HG02885 (cell line): ENCODE measurements around the gene RNF214.

Source experiments
- ATAC-seq: cut with Tn5 transposase; IDR thresholded peaks from one replicate; pipeline ENCODE4 v1.9.1; 2021; ENCODE audit warnings: mild to moderate bottlenecking; ENCODE audit not compliant: unreplicated experiment, poor library complexity

The RNF214 gene

DNA sequence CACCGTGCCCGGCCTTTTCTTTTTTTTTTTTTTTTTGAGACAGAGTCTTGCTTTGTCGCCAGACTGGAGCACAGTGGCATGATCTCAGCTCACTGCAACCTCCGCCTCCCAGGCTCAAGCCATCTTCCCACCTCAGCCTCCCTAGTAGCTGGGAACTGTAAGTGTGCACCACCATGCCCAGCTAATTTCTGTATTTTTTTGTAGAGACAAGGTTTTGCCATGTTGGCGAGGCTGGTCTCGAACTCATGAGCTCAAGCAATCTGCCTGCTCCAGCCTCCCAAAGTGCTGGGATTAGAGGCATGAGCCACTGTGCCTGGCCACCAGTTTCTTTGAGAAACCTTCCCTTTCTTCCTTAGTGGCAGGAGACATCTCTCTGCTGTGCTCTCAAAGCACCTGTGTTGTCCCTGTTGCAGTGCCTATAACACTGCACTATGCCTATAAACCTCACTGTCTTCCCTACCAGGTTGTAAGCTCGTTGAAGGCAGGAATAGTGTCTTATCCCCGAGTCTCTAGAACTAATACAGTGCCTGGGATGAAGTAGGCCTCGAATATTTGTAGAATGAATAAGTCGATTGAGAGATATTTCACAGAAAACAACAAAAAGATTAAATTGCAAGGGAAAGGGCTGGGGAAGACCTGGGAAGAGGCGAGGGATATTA lies 19.6 kb upstream of the RNF214 start:
- ATAC-seq: no peak

DNA sequence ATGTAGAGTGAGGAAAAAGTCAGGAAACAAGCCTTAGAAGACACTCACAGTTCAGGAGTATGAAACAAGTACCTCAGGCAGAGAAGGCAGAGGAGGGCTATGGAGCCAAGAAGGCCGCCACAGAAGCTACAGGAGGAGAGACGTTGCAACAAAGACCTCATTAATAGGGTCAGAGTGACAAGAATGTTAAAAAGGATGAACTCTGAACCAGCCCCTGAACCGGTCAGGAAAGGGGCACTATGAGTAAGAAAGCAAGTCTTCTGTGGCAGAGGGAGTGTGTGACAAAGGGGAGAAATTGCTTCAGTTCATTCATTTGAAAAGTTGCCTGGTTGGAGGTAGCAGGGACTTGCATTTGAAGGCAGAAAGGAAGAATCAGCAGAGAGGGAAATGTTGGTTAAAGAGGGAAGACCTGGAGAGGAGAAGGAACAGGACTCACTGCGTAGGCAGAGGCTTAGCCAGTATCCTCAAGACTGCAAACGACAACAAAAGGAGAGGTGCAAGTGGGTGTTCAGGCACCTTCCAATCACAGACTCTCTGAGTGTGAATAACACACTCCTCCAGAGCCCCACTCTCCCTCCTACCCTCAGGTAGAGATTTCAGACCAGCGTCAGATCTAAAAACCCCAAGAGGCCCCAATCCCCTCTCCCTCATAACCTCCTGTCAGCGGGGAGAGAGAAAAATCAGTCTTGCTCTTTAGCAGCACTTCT lies 17.9 kb upstream of the RNF214 start:
- ATAC-seq: no peak

GRCh38 chr11:117217141-117218084 lies 15.1 kb upstream of the RNF214 start:
- no peak for ATAC-seq

- ATAC-seq: no peak
Observed at GRCh38 chr11:117218133-117218915, 14.1 kb upstream of the RNF214 start.

DNA sequence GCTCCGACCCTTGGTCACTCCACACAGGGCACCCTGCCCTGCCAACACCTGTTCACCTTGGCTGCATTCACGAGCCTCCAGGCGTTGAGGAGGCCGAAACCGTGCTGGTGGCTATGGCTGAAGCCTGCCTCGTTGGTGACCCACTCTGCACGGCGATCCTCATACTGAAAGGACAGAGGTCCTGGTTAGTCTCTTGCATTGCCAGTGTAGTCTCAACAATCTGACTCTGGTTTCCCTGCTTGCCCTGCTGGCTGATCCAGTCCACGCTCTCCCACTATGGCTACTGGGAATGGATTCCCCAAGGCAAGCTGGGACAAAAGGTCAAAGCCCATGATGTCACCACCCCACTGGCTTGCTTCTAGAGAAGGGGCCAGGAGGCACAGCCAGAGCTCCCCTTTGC lies 13.5 kb upstream of the RNF214 start:
- no peak for ATAC-seq

GRCh38 chr11:117219455-117219854 lies 13.0 kb upstream of the RNF214 start:
- ATAC-seq: no peak

DNA sequence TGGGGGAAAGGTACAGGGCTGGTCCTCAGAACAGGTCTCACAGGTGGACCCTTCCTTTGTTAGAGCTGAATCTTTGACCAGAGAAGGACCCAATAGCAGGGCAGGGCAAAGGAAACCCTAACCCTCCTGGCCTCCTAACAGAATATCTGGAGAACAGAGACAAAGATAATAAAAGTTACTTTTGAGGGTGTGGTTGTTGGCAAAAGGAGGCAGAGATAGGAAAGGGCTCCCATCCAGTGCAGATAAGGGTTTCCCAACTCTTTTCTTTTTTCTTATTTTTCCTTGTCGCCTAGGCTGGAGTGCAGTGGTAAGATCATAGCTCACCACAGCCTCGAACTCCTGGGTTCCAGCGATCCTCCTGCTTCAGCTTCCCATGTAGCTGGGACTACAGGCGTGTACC lies 12.5 kb upstream of the RNF214 start:
- no peak for ATAC-seq

DNA sequence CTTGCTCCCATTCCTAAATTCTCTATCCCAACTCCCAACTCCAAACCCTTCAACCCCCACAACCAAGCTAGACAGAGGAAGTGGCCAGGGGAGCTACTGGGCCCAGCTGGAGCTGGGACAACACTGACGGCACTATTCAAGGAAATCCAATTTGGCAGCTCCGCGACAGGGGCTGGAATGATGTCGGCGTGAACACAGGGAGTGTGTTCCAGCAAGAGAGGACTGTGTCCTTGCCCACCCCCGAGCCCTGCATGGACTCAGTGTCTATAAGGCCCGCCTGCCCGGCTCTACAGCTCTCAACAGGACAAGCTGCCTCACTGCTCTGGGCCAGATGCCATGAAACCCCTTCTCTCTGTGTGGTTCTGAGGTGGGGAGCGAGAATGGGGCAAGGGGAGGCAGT lies 11.9 kb upstream of the RNF214 start:
- no peak for ATAC-seq

- ATAC-seq: no peak
Observed at GRCh38 chr11:117220999-117221774, 11.3 kb upstream of the RNF214 start.

GRCh38 chr11:117221775-117222517 lies 10.5 kb upstream of the RNF214 start:
- ATAC-seq: no peak

DNA sequence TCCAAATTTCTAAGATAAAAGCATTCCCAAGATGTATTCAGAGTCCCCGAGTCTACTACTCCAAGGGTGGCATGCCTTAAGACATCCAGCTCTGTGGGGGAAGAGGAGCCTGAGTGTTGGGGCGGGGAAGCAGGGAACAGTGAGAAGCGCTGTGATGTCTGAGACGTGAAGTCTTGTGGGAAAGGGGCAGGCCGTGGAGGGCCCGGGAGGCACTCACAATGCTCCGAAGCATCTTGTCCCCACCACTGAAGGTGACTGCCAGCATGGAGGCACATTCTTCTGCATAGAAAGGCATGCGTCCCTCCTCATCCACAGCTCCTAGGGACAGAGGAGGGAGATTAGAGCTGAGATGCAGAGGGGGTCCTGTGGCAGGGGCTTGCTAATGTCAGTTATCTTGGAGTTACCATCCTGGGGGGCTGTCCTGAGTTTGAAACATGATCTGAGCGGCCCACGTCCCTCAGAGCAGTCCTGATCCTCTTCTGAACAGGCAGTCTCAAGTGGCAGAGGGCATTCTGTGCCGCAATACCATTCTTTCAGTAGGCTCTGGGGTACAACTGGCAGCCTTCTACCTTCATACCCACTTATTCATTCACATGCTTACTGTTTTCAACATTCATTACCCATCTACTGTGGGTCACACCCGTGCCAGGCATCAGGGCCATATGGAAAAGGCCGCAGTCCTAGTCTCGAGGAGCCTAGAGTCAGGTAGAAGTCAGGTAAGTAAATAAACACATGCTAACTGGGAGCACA lies 9.3 kb upstream of the RNF214 start:
- ATAC-seq: no peak

DNA sequence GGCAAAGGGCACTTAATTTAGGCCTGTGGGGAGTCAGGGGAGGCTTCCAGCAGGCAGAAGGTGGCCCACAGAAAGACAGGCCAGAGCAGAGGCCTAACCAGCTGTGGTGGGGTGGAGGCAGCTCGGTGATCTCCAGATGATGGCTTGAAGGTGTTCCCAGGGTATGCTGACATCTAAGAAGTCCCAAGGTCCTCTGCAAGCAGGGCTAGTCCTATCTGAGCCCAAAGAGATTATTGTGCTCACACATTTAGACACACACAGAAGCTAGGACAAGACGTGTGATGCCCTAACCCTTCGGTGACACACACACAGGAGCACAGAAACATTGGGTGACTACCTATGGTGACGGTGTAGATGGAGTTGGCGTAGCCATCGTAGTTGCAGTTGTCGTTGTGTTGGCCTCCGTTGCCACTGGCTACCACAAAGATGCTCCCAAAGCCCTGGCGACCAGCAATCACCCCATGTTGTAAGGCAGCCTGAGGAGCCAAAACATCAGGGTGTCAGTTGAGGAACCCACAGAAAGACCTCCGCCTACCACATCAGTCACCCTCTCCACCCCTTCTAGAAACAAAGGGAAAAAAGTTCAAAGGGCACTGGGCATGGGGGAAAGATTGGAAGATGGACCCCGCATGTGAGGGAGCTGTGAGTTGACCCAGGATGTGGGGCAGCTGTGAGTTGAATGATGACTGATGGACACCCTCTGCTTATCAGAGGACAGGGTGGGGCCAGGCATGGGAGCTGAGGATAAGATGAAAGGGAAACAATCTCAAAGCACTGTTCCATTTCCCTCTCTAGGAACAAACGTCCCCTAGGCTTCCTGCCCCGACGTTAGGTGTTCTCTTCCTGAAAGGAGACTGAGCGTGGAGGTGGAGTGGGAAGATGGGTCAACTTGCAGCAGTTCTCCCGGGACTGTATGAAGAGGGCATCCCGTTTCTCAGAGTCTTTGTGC lies 8.5 kb upstream of the RNF214 start:
- no peak for ATAC-seq

DNA sequence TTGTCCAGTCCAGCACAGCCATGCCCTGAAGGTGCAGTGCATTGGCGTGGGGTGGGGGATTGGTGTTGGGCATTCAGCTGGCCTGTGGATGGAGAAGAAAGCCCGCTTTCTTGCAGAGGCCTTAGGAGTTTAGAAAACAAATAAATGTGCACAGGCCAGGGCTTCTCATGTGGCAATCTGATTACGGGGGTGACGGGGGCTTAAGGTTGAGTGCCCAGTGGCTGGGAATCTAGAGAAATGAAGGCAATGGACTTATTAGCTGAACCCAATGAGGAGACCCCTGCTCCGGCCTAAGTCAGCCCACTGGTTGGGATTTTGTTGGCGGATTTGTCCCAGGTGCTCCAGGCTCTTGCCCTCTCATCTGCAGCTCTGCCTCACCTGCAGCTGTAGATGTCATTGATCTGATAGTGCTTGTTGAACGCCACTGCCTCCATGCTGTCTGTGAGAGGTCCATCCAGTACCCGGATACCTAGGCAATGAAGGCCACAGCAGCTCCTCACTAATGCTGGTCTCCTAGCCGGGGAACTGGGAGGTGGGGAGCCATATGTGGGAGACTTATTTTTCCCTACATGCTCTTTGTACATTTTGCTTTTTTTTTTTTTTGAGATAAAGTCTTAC lies 6.8 kb upstream of the RNF214 start:
- no peak for ATAC-seq

- peak; percentile 65 for ATAC-seq
Observed at GRCh38 chr11:117226388-117227385, 5.8 kb upstream of the RNF214 start.

DNA sequence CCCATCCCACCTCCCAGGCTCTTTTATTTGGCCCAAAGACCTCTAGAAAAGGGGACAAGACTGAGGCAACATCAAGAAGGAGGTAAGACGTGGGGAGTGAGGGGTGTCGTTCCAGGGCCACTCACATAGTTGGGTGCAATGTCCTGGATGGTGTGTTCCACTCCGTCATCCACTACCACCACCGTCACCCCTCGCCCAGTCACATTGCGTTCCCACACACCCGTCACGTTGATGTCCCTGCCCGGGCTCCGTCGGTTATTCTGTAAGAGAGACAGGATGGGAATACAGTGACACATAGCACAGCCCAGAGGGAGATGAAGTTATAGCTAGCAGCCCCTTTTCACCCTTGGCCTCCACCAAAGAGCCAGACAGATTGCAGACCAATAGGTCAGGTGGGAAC lies 4.4 kb upstream of the RNF214 start:
- no peak for ATAC-seq
